ENCODE data around the gene SETSIP.

GRCh38 chr1:92070892-92071291 lies 4.3 kb downstream of the SETSIP start:
- TF ChIP-seq CTCF (IDR thresholded peaks at IDR 0.05; ENCODE audit: insufficient read depth, low read depth, low read length) (no peak), EZH2 (IDR thresholded peaks at IDR 0.05; ENCODE audit: insufficient read depth, low read length) (no peak)
